HG02884 (cell line): ENCODE measurements around the gene BHLHE40.

Experiments
- ATAC-seq: cut with Tn5 transposase; IDR thresholded peaks from one replicate; pipeline ENCODE4 v1.9.1; 2021; ENCODE audit warnings: mild to moderate bottlenecking, moderate library complexity; ENCODE audit not compliant: unreplicated experiment

BHLHE40 gene

DNA sequence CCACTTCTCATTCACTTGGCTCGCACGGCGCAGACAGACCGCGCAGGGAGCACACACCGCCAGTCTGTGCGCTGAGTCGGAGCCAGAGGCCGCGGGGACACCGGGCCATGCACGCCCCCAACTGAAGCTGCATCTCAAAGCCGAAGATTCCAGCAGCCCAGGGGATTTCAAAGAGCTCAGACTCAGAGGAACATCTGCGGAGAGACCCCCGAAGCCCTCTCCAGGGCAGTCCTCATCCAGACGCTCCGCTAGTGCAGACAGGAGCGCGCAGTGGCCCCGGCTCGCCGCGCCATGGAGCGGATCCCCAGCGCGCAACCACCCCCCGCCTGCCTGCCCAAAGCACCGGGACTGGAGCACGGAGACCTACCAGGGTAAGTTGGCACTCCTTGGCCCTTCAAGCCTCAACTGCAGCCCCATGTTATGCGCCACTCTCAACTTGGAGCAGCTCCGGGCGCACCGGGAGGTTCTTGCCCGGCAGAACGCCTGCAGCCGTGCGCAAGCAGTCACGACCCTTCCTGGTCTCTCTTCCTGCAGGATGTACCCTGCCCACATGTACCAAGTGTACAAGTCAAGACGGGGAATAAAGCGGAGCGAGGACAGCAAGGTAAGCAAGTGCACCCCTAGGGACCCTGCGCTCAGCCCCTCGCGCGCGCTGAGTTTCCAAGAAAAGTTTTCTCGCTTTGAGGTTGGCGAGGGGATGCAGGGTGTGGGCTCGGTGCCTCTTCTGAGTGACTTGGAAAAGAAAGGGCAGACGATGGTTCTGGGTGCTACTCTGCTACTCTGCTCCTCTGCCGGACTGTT lies at the start of gene BHLHE40:
Gene BHLHE40 (plus strand): TSS at position 10 of the 801 bp plus-strand sequence. CDS start 282 bp downstream, at position 292.
- ATAC-seq = peak; percentile 3

GRCh38 chr3:4930501-4930900 lies 48.7 kb upstream of the BHLHE40 start:
- ATAC-seq = no peak

GRCh38 chr3:4934050-4934449 lies 45.2 kb upstream of the BHLHE40 start:
- no peak for ATAC-seq

DNA sequence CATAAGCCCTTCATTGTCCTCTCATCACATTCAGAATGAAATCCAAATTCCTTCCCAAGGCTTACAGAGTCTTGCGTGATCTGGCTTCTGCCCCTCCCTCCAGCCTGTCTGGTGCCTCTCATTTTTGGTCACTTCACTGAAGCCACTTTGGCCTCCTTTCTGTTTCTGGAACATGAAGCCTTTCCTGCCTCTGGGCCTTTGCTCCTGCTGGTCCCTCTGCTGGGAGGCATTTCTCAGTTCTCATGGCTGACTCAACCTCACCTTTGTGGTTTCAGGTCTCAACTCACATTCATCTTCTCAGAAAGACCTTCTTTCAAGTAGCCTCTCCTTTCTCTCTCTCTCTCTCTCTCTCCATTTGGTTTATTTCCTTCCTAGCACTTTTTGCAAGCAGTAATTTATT lies 43.9 kb upstream of the BHLHE40 start:
- ATAC-seq = peak; percentile 79

GRCh38 chr3:4936982-4937614 lies 42.1 kb upstream of the BHLHE40 start:
- no peak for ATAC-seq

DNA sequence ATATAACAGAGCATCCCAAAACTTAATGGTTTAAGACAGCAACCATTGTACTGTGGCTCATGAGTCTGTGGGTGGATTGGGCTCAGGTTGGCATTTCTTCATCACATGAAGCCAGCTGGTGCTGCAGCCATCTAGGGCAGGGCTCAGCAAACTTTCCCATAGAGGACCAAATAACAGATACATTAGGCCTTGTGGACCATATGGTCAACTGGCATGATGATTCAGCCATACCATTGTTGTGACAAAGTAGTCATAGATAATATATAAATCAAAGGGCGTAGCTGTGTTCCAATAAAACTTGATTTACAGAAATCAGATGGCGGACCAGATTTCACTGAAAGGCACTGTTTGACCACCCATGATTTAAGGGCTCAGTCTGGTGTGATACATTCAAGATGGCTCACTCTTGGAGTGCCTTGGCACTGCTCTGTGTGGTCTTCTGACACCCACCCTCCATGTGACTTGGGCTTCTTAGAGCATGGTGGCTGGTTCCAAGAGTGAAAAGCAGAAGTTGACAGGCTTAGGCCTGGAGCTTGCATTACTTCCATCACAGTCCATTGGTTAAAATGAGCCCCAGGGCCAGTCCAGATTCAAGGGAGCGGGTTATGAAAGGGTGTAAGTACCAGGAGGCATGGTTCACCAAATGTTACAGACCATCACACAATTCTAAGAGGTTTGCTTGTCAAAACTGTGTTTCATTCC lies 40.8 kb upstream of the BHLHE40 start:
- no peak for ATAC-seq

DNA sequence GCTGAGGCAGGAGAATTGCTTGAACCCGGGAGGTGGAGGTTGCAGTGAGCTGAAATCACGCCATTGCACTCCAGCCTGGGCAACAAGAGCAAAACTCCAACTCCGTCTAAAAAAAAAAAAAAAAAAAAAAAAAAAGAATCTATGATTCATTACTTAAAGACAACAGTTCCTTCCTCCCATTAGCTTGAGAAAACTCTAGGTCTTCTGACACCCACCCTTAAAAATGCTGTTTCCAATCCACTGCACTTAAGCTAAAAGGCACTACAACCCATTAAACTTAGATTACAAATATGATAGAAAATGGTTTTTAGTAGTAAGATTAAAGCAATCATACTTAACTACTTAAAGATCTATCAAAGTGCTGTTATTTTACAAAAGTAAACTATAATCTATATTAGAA lies 40.0 kb upstream of the BHLHE40 start:
- ATAC-seq = no peak

DNA sequence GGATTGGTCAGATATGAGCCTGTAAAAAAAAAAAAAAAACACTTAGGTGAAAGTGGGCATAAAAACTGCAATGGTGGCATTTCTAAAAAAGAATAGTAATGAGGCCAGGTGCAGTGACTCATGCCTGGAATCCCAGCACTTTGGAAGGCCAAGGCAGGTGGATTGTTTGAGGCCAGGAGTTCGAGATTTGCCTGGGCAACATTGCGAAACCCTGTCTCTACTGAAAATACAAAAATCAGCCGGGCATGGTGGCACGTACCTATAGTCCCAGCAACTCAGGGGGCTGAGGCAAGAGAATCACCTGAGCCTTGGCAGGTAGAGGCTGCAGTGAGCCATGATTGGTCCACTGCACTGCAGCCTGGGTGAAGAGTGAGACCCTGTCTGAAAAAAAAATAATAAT lies 38.3 kb upstream of the BHLHE40 start:
- ATAC-seq = no peak

GRCh38 chr3:4943549-4943948 lies 35.7 kb upstream of the BHLHE40 start:
- ATAC-seq = no peak

- no peak for ATAC-seq
These were observed 33.9 kb upstream of the BHLHE40 start for GRCh38 chr3:4945324-4945723.

- ATAC-seq = no peak
These were observed 32.2 kb upstream of the BHLHE40 start for GRCh38 chr3:4947028-4947427.

DNA sequence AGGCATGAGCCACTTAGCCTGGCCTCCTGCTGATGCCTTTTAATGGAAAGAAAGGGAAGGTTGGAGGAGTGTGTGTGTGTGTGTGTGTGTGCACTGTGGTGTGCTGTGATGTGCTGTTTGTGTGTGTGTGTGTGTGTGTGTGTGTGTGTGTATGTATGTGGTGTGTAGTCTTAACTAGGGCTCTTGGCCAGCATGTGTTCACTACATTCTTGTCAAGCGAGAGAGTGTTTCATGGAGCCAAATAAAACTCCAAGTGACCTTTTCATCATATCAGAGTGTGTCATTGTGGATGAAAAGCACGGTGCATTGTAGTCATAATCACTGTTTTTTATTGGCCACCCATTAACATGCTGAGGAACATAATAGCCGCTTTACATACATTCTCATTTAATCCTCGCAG lies 30.8 kb upstream of the BHLHE40 start:
- no peak for ATAC-seq

DNA sequence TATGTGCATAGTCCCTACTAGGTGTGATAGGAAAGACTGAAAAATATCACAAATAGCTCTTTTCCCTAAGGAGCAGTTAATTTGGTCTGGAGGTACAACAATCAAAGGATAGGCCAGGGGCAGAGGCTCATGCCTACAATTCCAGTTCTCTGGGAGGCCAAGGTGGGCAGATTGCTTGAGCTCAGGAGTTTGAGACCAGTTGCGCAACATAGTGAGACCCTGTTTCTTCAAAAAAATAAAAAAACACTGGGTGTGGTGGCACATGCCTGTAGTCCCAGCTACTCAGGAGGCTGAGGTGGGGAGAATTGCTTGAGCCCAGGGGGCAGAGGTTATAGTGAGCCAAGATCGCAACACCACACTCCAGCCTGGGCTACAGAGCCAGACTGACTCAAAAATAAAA lies 30.2 kb upstream of the BHLHE40 start:
- no peak for ATAC-seq

DNA sequence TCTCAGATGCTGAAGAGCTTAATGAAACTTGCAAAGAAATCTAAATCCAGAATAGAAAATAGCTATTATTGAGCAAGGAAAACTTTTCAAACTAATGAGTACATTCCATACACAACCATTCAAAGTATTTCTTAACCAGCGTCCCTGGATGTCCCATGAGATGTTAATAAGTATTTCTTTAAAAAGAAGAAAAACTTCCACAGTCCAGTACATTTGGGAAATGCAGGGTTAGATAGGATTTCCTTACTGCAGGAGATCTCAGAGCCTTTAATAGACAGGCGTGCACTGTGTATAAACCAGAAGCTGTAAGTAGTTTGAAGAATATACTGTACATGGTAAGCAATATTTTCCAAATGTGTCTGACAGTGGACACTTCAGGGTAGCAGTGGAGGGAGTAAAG lies 29.6 kb upstream of the BHLHE40 start:
- ATAC-seq = no peak

DNA sequence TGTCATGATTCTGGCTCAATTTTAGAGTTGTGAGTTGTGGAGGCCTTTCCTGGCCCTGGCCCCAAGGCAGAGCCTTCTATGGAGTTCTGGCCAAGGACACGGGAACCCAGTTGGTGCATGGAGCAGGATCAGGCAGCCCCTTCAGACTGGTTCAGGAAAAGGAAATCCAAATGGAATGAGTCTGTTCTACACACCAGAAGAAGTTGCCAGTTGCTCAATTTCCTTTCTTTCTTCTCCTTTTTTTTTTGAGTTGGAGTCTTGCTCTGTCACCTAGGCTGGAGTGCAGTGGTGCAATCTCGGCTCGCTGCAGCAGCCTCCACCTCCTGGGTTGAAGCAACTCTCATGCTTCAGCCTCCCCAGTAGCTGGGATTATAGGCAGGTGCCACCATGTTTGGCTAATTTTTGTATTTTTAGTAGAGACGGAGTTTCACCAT lies 28.9 kb upstream of the BHLHE40 start:
- no peak for ATAC-seq

DNA sequence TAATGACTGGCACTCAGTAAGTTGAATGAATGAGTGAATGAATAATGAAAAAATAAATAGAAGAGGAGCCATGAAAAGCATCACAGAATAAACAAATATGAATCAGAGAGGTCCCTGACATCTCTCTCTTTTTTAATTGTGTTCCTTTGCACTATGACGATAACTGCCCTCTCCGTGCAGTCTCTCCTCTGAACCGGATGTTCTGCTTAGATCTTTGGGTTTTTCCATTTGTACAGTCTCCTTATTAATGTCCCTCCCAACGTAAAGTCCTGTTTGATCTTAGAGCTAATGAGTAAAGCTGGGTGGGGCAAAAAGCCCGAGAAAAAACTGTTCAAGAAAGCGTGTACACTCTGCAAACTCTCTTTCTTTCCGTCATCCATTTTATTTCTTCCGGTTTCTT lies 28.3 kb upstream of the BHLHE40 start:
- no peak for ATAC-seq

DNA sequence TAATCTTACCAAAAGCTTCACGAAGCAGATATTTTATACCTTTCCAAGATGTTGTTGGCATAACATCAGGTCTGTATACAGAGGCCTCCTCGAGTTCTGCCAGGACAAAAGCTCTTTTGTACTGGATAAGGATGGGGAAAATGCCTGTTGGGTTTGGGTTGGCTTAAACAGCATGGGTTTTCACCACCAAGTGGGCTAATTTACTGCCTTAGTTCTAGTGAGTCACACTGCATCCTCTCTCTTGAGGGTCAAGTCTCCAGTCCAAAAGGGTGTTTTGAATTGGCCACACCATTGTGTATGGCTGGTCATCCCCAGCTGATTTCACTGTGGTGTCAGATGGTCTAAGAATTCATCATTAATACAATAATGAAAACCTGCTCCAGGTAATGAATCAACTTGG lies 26.1 kb upstream of the BHLHE40 start:
- no peak for ATAC-seq

DNA sequence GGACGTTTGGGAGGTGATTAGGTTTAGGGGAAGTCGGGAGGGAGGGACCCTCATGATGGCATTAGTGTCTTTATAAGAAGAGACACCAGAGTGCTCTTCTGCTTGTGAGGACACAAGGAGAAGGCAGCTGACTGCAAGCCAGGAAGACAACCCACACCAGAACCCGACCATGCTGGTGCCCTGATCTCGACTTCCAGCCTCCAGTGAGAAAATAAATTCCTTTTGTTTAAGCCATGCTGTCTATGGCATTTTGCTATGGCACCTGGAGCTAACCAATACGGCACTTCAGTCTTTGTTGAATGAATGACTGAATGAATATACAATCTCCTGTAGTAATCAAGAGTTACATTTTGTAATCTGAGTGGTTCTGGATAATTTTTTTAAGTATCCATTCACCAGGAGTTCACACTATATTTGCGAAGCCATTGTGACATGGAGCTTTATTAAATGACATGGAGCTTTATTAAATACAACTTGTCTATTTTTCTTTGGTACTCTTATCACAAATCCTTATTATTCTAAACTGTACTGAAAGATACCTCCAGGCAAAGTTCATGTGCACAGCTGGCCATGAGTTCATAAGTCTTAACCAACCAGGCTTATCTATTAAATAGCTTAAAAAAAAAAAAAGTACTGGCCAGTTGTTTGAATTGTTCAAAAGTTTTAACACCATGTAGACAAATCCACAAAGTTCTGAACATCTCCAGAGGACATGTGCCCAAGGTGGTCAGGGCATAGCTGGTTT lies 24.8 kb upstream of the BHLHE40 start:
- ATAC-seq = no peak

GRCh38 chr3:4956099-4956498 lies 23.1 kb upstream of the BHLHE40 start:
- ATAC-seq = no peak

DNA sequence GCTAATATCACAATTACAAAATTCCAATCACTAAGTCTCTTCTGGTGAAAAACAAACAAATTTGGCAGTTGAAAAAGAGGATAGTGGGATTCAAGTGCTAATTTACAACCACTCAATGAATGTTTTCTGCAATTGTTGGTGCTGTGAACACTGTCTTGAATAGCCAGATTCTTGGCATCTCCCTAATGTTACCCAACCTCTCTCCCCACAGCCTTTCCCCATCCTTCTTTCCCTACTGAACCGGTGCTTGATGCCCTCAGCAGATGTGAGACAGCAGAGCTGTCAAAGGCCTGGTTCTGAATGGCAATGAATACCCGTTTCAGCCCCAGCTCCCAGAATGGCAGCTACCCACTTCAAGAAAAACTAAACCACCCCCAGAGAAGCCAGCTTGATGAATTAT lies 22.5 kb upstream of the BHLHE40 start:
- no peak for ATAC-seq

- ATAC-seq = no peak
These were observed 21.3 kb upstream of the BHLHE40 start for GRCh38 chr3:4957978-4958377.
